DMS79 (cell line): ENCODE measurements around the gene PTPN2.
"Not testable (repeated sequence)": the region's sequence is repeated elsewhere in the genome, so short reads cannot be mapped to it uniquely, and the experiment has no call there.

Experiments
- DNase-seq: peaks from one replicate; lab custom pipeline; 2025; lab: John Stamatoyannopoulos, UW

Gene PTPN2

GRCh38 chr18:12772111-12772510 lies 111.9 kb downstream of the PTPN2 start:
- no peak for DNase-seq

GRCh38 chr18:12770469-12771219 lies 113.4 kb downstream of the PTPN2 start:
- DNase-seq, result no peak

DNA sequence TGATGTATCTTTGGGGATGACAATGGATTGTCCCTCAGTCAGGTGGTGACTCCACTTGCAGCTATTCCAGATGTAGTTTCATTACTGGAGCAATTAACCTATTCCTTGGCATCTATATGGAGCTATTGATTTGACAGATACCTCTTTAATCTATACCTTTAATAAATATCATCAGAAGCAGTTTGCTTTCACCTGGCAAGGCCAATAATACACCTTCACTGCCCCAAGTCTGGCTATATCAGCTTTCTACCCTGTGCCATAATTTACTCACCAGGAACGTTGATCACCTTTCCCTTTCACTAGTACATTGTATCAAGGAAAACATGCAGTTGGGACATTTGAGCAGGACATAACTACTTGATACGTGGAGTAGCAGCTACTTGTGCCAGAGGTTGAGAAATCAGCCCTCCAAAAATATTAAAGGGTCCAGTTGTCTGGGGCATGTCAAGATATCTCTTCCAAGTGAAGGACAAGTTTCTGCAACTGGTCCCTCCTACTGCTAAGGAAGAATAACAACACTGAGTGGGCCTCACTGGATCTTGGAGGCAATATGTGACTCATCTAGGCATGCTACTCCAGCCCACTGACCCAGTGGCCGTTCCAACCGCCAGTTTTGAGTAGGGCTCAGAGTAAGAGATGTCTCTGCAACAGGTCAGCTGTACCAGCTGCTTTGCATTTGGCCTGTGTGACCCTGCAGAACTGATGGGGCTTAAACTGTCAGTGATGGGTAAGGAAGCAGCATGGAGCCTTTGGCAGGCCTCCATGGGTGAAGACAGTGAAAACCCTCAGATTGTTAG lies 114.2 kb downstream of the PTPN2 start:
- DNase-seq, result no peak

DNA sequence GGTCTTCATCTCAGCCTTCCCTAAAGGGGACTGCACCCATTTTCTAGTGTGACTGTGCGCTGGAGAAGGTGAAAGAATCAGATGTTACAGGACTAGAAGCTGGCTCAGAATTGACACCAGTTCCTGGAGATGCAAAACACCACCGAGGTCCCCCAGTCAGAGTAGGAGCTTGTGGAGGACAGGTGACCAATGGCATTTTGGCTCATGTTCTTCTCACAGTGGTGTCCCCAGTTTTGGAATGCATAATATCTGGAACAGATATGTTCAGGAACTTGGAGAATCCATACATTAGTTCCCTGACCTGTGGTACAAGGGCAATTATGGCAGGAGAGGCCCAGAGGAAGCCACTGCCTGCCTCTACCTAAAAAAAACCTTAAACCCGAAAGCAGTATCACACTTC lies 114.9 kb downstream of the PTPN2 start:
- DNase-seq, result no peak

DNA sequence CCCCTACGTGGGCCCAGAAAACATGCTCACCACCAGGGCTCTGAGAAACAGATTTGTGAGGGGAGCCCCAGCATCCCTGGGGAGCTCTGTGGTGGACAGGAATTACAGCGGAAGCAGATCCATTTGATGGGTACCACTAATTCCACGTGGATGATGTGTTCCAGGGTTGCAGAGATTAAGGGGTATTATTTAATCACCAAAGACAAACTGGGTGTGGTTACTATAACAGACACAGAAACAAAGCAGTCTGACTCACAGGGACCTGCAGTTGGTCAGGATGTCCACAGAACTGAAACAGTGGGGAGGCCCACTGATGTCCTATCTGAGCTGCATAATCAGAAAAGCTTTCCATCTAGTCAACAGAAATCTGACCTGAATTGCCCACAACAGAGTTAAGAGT lies 115.4 kb downstream of the PTPN2 start:
- no peak for DNase-seq

GRCh38 chr18:12767580-12768155 lies 116.4 kb downstream of the PTPN2 start:
- DNase-seq, result no peak

DNA sequence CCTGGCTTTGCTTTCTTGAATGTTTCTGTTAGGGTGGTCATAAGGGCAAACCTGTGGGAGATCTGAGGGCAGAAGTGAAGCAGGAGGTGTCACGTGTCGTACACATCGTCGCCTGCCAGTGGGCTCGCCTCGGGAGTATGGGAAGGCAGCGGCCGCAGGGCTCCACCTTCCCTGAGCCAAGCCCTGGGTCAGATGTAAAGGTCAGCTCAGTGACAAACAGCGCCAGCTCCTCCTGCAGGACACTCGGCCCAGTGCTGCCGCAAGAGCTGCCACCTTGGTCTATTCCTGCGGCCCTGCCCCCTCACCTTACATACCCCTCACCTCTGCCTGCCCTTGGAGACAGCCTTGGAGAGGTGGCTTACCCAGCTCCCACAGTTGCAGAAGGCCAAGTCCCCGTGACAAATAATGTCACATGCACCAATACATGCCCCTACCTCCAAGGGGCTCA lies 117.0 kb downstream of the PTPN2 start:
- no peak for DNase-seq

GRCh38 chr18:12765586-12765985 lies 118.5 kb downstream of the PTPN2 start:
- DNase-seq, result no peak

GRCh38 chr18:12765126-12765525 lies 118.9 kb downstream of the PTPN2 start:
- DNase-seq, result no peak

GRCh38 chr18:12758566-12758965 lies 125.5 kb downstream of the PTPN2 start:
- not testable (repeated sequence) for DNase-seq

- DNase-seq, result not testable (repeated sequence)
Measured at GRCh38 chr18:12756619-12757239, 127.3 kb downstream of the PTPN2 start.

DNA sequence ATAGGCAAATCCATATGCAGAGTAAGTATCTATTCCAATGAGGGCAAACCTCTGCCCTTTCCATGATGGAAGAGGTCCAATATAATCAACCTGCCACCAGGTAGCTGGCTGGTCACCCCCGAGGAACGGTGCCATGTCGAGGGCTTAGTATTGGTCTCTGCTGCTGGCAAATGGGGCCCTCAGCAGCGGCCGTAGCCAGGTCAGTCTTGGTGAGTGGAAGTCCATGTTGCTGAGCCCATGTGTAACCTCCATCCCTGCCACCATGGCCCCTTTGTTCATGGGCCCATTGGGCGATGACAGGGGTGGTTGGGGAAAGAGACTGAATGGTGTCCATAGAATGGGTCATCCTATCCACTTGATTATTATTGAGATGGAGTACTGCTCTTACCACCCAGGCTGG lies 128.4 kb downstream of the PTPN2 start:
- DNase-seq, result not testable (repeated sequence)

GRCh38 chr18:12754511-12754910 lies 129.5 kb downstream of the PTPN2 start:
- DNase-seq, result no peak

DNA sequence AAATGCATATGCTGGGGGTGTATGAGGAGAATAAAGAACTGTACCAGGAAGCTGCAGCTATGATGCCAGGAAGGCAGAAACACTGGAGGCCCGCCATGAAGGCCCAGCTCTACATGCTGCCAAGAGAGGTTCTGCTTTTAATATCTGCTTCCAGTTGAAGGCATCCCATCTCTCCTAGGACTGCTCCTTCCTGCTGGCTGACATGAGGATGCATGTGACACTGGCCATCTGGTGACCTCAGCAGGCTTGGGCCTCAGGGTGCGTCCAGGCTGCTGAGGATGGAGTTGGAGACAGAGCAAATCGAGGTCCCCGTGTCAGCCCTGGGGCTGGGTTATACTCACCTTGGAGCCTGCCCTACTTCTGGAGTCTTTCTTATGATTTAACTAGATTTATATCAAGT lies 132.1 kb downstream of the PTPN2 start:
- no peak for DNase-seq

GRCh38 chr18:12751503-12751884 lies 132.5 kb downstream of the PTPN2 start:
- no peak for DNase-seq

DNA sequence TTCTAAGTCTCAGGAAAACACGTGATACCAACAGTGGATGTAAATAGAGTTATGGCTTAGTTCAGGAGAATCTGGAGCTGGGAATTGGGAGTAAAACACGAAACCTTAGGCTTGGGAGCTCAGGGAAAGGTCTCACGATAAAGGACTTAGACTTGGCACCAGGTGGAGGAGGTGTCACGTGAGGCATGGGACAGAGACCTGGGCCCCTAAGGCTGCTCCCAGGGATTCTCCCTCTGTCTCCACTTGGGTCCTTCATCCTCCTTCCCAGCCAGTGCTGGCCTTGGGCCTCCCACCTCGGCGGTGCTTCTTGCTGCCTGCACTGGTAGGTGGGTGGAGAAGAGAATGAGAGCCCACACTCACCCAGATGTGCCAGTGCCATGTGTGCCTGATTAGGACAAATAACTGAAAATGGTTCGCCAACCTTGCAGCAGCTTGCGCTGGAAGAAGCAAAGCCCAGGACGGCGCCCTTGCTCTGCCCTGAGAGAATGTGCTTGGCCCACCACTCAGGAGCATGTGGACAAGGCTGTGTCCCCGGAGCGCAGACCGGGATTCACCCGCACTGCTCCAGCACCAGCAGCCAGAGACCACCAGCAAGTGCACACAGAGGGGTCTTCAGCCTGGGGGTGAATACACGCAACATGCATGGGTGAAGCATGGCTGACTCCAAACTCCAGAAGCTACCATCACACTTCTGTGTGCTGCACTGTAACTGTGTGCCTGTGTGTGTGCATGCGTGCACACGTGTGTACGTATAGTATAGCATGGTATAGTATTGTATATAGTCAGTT lies 133.1 kb downstream of the PTPN2 start:
- no peak for DNase-seq

DNA sequence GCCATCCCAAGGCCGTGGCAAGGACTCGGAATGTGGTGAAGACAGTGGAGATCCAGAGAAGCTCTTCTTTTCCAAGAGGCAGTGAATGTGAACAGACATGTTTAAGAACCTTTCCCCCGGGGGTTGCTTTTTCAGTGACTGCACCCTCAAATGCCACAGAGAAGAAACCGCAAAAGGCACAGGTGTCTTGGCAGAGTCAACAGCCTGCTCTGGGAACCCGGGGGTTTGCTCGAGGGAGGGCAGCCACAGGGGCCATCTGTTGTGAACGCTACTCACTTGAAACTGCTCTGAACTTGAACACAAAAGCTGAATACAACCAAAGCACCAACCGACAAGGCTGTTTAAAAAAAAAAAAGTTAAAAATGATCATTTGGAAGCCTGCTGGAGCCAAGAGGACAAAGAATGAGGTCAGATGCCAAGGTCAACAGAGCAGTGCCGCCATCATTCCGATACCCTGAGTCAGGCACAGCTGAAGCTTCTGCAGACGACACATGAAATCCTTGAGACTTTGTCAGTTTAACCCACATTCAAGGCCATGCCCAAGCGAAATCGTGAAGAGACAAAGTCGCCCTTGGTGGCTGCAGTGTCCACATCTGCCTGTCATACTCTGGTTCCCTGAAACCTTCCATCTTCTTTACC lies 133.8 kb downstream of the PTPN2 start:
- peak; percentile 38 for DNase-seq

DNA sequence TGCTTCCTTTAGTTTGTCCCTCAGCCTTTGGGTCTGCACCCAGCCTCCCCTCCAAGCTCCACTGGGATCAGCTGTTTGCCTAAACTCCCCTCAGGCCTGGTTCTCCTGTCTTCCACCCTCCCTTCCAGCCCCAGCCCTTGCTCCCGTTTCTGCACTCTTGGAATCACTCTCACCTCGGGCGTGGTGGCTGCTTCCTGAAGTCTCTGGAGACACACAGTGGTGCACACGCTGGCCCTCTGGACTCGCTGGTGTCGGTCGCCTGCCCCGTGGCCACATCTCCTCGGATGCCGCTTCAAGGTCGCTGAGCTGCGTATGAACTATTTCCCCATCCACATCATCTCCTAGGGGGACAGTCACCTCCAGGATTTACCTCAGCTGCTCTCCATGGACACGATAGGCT lies 134.9 kb downstream of the PTPN2 start:
- DNase-seq, result no peak

- no peak for DNase-seq
Measured at GRCh38 chr18:12748671-12749070, 135.4 kb downstream of the PTPN2 start.

- DNase-seq, result no peak
Measured at GRCh38 chr18:12747530-12748315, 136.3 kb downstream of the PTPN2 start.
